GM12878 (cell line): Measurements from ENCODE around the gene METRNL.

Source experiments
- BRCA1 ChIP-seq: IDR thresholded peaks from 2 replicates; pipeline ENCODE4 v1.6.1; 2011; ENCODE audit warnings: low read depth, low read length, improper control_type of control experiment
- CREM ChIP-seq: IDR thresholded peaks from 2 replicates; pipeline ENCODE4 v1.6.1; 2014; ENCODE audit warnings: antibody characterized with exemption, low read depth
- GABPA ChIP-seq: IDR thresholded peaks from 2 replicates; pipeline ENCODE4 v1.6.1; 2014; ENCODE audit warnings: antibody characterized with exemption, low read depth, mild to moderate bottlenecking, inconsistent platforms
- HCFC1 ChIP-seq: fragments of 150-350 bp; IDR thresholded peaks from 2 replicates; pipeline ENCODE4 v1.6.1; 2014; ENCODE audit warnings: low read length
- MTA3 ChIP-seq: IDR thresholded peaks from 2 replicates; pipeline ENCODE4 v1.6.1; 2012; ENCODE audit warnings: low read length, inconsistent platforms, borderline replicate concordance
- NBN ChIP-seq: fragments of 450-650 bp; IDR thresholded peaks from 2 replicates; pipeline ENCODE4 v1.6.1; 2016
- NFYA ChIP-seq: IDR thresholded peaks from 2 replicates; pipeline ENCODE4 v1.6.1; 2011; ENCODE audit warnings: low read depth, mild to moderate bottlenecking, low read length, improper control_type of control experiment, borderline replicate concordance
- POLR2A ChIP-seq: IDR thresholded peaks from 2 replicates; pipeline ENCODE4 v1.6.1; 2011; ENCODE audit warnings: low read depth, mild to moderate bottlenecking, low read length
- STAT1 ChIP-seq: fragments of 450-650 bp; conservative IDR thresholded peaks from 2 replicates; pipeline ENCODE4 v1.6.1; 2014; ENCODE audit warnings: antibody characterized with exemption, mild to moderate bottlenecking
- ZNF217 ChIP-seq: fragments of 450-650 bp; IDR thresholded peaks from 2 replicates; pipeline ENCODE4 v1.6.1; 2017; ENCODE audit warnings: antibody characterized with exemption, mild to moderate bottlenecking
- TF ChIP-seq, protein P1 (sequence below): IDR thresholded peaks from 2 replicates; pipeline ENCODE4 v1.6.1; 2011; ENCODE audit warnings: low read depth, mild to moderate bottlenecking, low read length, moderate library complexity, borderline replicate concordance; ENCODE audit errors: extremely low read depth
- TF ChIP-seq, protein P2 (sequence below), 3 experiments: IDR thresholded peaks in 2 of 3; conservative IDR thresholded peaks in 1 of 3; 2 replicates each; pipeline ENCODE4 v1.5.1; 2011; ENCODE audit warnings: low read depth in 3 of 3, low read length in 3 of 3, mild to moderate bottlenecking in 3 of 3, control low read depth in 2 of 3, moderate library complexity in 2 of 3, inconsistent platforms in 1 of 3, mixed read lengths in 1 of 3; ENCODE audit not compliant: control insufficient read depth in 2 of 3, insufficient read depth in 1 of 3; ENCODE audit errors: extremely low read depth in 1 of 3
- TF ChIP-seq, protein P3 (sequence below): fragments of 450-650 bp; formaldehyde crosslinking; IDR thresholded peaks from 2 replicates; pipeline ENCODE4 v1.4.0; 2020; ENCODE audit warnings: mild to moderate bottlenecking, moderate library complexity
- TF ChIP-seq, protein P4 (sequence below): fragments of 450-650 bp; IDR thresholded peaks from 2 replicates; pipeline ENCODE4 v1.6.1; 2017; ENCODE audit warnings: antibody characterized with exemption, mild to moderate bottlenecking, moderate library complexity

DNA sequence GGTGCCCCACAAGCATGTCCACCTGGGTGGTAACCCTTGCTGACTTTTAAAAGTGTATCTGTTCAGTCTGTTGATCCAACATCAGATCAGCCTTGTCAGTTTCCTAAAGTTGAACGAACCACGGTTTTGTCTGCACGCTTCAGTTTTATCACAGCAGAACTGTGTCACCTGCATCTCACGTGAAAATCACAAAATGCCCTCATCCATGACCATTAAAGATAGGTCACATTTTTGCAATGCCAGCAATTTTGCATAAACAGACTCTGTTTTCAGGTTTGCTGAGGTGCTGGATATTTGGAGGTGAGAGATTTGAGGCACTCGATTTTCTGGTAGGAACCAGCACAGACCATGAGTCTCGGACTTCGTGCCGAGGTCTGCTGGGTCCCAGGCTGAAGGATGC lies 3.0 kb downstream of the METRNL start:
- TF ChIP-seq, protein P1, sequence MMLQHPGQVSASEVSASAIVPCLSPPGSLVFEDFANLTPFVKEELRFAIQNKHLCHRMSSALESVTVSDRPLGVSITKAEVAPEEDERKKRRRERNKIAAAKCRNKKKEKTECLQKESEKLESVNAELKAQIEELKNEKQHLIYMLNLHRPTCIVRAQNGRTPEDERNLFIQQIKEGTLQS: no peak
- TF ChIP-seq NFYA (no peak), POLR2A (no peak), HCFC1 (no peak), MTA3 (no peak), GABPA (no peak), CREM (no peak), NBN (no peak), STAT1 (no peak), ZNF217 (no peak), BRCA1 (no peak)
- TF ChIP-seq, protein P2, sequence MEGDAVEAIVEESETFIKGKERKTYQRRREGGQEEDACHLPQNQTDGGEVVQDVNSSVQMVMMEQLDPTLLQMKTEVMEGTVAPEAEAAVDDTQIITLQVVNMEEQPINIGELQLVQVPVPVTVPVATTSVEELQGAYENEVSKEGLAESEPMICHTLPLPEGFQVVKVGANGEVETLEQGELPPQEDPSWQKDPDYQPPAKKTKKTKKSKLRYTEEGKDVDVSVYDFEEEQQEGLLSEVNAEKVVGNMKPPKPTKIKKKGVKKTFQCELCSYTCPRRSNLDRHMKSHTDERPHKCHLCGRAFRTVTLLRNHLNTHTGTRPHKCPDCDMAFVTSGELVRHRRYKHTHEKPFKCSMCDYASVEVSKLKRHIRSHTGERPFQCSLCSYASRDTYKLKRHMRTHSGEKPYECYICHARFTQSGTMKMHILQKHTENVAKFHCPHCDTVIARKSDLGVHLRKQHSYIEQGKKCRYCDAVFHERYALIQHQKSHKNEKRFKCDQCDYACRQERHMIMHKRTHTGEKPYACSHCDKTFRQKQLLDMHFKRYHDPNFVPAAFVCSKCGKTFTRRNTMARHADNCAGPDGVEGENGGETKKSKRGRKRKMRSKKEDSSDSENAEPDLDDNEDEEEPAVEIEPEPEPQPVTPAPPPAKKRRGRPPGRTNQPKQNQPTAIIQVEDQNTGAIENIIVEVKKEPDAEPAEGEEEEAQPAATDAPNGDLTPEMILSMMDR (IDR thresholded peaks at IDR 0.05 in 2 of 3, conservative IDR thresholded peaks at IDR 0.05 in 1 of 3; ENCODE audit: control insufficient read depth in 2 of 3, extremely low read depth in 1 of 3, insufficient read depth in 1 of 3, low read depth in 3 of 3, low read length in 3 of 3): no peak
- TF ChIP-seq, protein P3, sequence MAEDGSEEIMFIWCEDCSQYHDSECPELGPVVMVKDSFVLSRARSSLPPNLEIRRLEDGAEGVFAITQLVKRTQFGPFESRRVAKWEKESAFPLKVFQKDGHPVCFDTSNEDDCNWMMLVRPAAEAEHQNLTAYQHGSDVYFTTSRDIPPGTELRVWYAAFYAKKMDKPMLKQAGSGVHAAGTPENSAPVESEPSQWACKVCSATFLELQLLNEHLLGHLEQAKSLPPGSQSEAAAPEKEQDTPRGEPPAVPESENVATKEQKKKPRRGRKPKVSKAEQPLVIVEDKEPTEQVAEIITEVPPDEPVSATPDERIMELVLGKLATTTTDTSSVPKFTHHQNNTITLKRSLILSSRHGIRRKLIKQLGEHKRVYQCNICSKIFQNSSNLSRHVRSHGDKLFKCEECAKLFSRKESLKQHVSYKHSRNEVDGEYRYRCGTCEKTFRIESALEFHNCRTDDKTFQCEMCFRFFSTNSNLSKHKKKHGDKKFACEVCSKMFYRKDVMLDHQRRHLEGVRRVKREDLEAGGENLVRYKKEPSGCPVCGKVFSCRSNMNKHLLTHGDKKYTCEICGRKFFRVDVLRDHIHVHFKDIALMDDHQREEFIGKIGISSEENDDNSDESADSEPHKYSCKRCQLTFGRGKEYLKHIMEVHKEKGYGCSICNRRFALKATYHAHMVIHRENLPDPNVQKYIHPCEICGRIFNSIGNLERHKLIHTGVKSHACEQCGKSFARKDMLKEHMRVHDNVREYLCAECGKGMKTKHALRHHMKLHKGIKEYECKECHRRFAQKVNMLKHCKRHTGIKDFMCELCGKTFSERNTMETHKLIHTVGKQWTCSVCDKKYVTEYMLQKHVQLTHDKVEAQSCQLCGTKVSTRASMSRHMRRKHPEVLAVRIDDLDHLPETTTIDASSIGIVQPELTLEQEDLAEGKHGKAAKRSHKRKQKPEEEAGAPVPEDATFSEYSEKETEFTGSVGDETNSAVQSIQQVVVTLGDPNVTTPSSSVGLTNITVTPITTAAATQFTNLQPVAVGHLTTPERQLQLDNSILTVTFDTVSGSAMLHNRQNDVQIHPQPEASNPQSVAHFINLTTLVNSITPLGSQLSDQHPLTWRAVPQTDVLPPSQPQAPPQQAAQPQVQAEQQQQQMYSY: no peak
- TF ChIP-seq, protein P4, sequence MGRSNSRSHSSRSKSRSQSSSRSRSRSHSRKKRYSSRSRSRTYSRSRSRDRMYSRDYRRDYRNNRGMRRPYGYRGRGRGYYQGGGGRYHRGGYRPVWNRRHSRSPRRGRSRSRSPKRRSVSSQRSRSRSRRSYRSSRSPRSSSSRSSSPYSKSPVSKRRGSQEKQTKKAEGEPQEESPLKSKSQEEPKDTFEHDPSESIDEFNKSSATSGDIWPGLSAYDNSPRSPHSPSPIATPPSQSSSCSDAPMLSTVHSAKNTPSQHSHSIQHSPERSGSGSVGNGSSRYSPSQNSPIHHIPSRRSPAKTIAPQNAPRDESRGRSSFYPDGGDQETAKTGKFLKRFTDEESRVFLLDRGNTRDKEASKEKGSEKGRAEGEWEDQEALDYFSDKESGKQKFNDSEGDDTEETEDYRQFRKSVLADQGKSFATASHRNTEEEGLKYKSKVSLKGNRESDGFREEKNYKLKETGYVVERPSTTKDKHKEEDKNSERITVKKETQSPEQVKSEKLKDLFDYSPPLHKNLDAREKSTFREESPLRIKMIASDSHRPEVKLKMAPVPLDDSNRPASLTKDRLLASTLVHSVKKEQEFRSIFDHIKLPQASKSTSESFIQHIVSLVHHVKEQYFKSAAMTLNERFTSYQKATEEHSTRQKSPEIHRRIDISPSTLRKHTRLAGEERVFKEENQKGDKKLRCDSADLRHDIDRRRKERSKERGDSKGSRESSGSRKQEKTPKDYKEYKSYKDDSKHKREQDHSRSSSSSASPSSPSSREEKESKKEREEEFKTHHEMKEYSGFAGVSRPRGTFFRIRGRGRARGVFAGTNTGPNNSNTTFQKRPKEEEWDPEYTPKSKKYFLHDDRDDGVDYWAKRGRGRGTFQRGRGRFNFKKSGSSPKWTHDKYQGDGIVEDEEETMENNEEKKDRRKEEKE: no peak
